HG03565 (cell line): Measurements from ENCODE around the gene FHIT.

Experiments used
- ATAC-seq: cut with Tn5 transposase; IDR thresholded peaks from one replicate; pipeline ENCODE4 v1.9.1; 2021; ENCODE audit warnings: mild to moderate bottlenecking, moderate library complexity; ENCODE audit not compliant: unreplicated experiment

The FHIT gene

DNA sequence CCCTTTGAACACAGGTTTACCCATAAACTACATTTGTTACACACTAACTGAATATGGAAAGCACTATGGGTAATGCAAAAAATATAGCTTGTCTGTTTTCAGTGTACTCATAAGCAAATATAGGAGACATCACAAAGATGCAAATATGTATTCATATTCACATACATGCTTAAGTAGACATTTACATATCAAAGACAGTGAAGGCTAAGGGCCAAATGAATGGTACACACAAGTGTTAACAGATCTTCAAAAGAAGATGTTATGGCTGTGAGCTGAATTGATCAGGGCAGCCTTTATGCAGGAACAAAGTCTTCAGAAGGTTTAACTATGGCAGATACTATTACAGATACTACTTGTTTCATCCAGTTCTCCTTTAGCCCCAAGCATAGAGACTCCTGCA is 384.1 kb downstream of the FHIT start:
- no peak for ATAC-seq

DNA sequence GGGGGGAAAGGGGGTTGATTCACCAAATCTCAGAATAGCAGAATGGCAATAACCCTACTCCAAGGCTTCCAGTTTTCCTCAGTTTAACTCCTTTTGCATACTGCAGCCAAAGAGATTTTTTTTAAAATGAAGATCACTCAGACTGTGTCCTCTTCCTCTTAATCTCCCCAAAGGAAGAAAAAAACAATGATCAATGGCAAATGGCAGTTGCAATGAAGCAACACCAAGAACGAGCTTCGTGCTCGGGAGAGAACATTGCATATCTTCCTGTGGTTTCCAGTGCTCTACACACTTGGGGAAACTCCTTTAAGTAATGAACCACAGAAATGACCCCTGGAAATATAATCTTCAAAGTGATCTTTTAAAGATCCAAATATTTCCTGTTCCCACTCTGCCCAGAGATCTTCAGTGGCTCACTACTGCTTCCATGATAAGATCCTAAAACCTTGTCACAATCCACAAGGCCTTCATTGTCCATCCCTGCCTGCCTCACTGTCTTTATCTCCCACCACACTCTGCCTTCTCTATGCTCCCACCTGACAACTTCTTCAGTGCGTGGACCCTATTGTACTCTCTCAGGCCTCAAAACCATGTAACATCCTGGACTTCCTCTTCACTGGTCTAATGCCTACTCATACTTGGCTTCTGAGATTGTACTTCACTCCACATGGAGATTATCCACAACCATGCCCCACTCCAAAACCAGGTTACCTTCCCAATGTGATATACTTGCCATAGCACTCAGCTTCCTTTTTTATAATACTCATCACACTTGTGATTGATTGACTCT is 394.8 kb downstream of the FHIT start:
- ATAC-seq, result no peak

DNA sequence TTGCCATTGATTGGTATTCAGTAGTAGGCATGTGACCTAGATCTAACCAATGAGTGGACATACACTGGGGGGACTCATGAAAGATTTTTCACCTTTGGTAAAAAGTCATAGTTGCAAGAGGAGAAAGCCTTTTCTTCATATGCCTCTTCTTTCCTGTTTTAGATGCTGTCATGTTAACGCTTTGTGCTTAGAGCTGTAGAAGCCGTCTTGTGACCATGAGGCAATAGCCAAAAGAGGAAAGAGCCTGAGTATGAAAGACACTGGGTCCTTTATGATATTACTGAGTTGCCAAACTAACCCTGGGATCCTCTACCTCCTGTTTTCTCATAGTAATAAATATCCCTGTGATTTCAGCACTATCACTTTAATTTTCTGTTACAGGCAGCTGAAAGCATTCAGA is 396.0 kb downstream of the FHIT start:
- no peak for ATAC-seq

DNA sequence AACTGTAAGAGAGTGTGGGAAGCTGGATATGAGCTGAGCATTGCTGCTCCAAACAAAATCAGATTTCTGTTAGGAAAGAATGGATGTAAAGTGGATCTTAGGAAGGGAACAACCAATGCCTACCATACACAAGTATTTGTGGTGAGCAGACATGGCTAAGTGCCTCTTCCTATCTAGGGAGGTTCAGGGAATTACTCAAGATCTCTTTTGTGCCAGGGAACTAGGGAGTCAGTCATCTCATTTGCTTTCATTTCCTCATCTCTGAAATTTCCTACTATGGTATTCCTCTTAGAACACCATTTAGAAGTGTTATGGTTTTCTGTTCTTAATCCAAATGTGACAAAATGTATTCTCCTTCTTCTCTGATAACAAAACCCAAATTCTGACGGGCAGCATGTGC is 396.5 kb downstream of the FHIT start:
- no peak for ATAC-seq

DNA sequence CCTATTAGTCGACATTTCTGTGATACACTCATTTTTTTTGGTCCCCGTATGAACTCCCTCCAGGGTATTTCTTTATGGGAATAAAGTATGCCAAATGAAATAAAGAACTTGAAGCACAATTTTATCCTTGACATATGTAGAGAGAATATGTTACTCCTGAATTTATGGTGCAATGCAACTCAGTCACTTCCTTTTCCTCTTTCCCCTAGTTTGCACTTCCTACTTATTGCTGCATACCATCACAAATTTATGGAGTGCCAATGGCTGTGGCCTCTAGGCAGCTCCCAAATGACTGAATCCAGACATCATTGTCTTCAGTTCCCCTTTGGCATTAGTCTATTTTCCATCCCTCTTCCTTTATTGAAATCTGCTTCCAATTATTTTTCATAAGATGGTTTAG is 403.5 kb downstream of the FHIT start:
- no peak for ATAC-seq

DNA sequence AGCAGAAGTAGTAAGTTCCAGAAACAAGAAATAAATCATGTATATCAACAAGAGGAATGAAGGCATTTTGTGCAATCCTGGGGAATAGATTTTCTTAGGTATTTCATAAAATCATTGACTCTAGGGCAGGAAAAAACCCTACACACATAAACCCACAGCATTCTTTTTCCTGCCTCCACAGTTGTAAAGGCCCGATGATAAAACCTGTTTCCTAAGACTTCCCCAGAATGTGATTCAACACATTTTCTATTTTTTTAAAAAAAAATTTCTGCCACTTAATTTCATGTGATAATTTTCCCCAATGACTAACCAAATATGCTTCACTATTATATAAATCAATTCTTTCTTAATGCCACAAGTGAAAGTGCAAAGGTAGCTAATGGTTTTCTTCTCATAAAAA is 407.0 kb downstream of the FHIT start:
- no peak for ATAC-seq

DNA sequence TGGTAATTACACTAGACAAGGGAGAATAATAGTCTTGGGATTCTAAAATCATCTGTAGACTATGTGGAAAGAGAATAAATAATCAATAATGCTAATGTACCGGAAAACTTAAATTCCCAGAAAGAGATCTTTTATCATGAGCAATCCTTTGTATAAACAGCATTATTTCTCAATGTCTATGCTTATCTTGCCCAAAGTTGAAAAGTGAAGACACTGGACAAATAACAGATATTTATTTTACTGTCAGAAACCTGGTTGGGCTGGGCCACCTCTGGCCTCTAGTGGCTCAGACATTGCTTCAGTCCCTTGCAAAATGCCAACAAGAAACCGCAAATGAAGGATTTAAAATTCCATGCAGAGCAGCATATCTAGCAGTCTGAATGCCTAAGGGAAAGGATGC is 409.9 kb downstream of the FHIT start:
- no peak for ATAC-seq

DNA sequence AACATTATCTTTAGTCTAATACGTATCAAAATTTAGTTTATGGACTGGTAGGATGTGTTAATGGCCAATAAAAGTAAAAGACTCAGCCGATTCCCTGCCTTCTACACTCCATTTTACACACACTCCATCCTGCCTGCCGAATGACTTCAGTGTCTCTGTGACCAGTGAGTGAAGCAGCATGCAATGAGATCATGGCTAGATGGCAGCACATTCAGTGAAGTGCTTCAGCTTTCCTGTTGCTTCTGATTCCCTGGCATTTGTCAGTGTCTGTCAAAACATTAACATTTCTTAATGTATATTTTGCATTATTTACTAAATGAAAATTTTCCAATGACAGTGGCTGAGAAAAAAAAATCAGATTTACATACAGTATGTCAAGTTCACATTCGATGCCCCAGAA is 412.0 kb downstream of the FHIT start:
- no peak for ATAC-seq

DNA sequence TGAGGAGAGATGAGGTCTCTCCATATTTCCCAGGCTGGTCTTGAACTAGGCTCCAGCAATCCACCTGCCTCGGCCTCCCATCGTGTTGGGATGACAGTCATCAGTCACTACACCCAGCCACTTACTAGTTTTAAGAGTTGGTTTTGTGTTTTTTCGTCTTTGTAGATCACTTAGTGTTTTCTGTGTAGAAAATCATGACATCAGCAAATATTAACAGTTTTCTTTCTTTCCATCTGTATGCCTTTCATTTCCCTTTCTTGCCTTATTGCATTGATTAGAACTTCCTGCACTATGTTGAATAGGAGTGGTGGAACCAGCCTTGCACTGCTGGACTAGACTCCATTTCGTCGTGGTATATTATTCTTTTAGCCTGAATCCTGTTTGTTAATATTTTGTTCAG is 415.5 kb downstream of the FHIT start:
- ATAC-seq, result no peak

DNA sequence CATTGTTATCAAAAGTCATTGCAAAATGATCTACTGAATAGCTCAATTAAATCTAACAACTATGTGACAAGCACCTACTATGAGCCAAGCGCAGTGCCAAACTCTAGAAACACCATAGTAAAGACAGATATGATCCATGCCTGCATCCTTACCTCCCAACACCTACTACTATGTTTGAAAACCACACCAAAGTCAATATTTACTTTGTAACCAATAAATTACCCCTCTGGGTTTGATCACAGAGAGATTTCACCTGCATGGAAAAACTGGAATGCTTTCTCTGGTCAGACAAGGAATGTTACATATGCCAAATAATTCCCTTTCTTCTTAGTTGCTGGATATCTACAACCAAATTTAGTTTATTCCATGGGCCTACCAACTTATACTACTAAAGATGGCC is 422.2 kb downstream of the FHIT start:
- ATAC-seq, result no peak

DNA sequence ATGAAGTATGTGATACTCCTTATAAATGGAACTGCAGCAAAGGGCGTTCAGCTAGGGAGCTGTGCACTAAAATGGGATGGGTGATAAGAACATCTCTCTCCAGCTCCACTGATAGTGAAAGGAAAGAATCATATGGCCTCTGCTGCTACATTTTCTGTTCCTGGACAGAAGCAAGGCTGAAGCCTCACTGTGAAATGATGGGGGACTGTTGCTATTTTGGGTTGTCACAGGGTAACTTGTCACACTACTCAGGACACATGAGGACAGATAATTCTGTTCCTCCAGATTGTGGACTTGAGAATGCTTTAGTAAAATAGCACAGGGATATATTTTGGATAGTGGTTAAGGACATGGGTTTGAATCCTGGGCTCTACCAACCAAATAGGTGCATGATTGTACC is 423.6 kb downstream of the FHIT start:
- ATAC-seq, result no peak

DNA sequence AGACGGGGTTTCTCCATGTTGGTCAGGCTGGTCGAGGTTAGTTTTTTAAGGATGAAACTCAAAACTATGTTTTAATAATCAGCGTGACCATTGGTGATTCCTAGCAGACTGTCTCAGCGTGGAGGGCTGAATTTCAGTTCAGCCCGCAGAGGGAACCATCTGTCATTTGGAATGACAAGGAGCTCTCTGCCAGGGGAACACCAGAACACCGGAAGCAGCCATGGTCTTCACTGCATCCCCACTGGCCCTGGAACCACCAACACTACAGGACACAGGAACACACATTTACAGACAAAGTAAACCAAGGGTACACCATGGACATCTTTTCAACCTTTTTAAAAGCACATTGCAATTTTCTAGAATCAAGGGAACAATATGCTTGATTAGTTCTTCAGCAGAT is 424.7 kb downstream of the FHIT start:
- no peak for ATAC-seq

DNA sequence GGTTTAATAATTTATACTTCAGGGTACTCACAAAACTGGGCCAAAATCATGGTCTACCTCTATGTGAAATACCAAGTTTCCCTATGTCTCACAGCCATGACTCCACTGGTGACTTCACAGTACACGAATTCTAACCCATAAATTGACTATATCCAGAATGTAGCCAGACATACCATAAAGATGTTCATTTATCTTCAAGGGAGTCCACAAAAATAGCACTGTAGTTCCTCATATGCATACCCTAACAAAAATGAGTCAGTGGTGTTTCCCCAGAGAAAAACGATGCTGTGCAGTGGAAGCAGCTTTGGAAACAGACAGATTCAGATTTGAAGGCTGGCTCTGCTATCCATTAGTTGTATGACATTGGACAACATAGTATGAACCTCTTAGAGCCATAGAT is 438.8 kb downstream of the FHIT start:
- ATAC-seq, result no peak

DNA sequence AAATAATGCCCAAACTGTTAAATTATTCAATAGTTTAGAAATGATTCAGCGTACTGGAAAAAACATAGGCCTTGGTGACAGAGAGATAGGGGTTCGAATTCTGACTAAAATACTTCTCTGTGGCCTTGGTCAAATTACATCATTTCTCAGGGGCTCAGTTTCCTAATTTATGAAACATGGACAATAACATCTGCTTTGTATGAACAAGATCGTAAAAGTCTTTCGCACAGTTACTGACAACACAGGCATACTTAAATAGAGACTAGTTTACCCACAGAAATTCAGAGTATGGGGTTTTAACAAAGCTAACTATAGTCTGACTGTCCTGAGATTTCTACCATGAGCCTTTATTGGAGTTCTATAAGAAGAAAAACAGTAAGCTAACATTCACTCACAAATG is 440.4 kb downstream of the FHIT start:
- no peak for ATAC-seq

DNA sequence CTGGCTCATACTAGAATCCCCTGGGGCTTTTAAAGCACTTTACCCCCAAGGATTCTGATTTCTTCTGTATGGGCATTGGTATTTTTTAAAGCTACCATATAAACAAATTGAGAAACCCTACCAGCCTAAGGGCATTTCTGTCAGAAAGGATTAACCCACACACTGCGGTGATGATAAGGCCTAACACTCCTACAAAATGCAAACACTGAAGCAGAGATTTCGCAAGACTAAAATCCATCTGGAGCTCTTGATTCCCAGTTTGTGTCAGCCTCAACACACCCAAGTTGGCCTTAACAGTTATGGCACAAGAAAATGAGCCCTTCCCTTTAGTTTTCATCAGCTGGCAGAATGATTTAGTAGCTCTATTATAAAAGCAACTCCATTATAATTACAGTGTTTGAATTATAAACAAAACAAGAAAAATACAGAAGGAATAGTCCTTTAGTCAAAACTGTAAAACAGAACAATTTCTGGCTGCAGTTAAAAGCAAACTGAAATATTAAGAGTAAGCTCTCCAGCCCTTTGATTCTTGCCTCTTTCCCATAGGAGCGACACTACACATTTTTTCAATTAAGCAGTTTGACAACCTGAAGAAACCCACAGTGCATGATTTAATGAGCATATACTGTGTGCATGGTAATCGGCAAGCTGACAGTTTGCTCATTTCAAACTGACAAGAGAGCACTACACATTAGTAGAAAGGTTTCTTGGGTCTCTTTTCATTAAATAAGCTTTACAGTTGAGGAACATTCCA is 441.2 kb downstream of the FHIT start:
- ATAC-seq, result no peak

DNA sequence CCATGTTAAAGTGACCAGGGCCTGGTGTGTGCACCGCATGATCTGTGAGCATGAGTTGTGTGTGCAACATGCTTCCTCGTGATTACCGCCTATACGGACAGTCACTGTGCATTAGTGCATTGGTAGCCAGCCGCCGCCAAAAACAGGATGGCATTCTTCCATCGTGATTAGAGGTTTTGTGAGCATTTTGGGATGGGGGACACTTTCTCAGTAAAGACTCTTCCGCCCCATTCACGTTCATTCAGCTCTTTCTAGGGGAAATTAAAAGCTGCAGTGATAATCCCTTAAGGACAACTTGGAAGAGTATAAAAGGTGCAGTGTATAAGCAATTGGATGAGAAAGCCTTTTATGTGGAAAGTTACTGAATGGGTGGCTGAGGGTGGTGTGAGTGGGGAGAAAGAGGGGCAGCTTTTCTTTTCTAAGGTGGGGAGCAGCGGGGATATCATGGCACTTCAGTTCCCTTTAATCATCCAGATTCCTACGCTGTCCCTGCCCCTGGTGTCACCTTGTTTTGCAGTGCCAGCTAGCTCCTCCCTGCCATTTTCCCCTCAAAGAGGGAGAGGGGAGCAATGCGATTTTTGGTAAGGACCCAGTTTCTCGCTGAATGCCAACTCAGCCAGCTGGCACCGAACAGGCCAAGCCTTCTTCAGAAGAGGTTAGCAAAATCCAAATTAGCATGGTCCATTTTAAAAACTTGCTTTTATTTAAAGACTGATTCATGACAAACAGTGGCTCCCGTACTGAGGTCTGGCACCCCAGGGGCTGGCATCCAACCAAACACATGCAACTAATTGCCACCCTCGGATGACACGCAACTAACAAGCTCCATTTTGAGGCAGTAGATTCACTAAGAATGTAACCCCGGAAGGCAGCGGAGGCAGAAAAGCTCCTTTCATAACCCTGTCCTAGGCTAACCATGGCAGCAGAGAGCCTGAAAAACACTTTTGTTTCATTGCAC is 447.8 kb downstream of the FHIT start:
- ATAC-seq, result no peak

DNA sequence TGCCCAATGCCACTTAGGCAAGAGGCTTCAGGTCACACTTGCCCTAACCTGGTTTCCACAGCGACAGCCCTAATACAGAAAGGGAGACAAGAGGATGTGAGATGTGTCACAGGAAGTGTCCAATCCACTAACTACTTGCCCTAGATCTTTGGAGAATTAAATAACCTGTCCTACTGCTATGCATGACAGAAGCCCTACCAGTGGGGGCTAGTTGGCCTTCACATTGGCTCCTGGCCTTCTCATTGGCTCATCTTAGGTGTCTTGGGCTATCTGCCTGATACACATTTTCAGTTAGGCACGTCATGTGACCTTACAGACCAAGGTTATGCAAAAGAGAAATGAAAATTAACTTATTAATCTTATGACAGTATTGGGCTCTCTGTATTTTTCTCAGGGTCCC is 449.9 kb downstream of the FHIT start:
- no peak for ATAC-seq

DNA sequence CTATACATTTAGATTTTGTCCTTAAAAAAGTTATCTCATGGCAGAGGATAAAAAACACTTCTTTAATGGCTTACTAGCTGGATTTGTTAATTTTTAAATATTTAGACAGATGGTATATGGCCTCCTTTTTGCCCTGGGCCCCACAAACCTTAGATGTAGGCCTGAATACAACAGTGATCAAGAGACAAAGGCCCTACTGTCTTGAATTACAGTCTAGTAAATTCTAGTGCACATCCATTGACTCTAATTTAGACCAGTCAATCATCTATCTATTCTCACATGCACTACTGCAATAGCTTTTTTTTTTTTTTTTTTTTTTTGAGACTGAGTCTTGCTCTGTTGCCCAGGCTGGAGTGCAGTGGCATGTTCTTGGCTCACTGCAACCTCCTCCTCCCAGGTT is 452.8 kb downstream of the FHIT start:
- no peak for ATAC-seq

DNA sequence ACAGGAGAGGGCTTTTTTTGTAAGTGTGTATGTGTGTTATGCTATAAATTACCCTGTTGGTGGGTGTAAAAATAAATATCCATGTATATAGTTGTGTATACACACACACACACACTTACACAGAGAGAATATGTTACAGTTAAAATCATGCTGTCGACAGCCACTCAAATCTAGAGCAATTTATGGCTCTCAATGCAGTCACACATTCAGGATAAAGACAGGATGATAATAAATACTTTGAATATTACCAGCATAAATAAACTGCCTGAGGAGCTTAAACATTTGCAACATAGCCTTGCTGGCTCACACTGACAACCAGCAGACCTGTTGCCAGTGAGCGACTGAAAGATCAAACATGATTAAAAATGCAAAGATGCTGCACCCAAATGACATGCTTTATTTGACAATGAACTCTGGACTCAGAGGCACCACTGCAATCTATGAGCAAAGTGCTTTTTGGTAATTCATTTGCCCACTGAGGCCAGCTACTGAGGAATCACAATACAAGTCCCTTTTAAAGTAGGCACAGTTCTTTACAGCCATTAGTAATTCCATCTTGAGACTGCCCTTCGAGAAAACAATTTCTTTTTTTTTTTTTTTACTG is 458.9 kb downstream of the FHIT start:
- ATAC-seq, result no peak

DNA sequence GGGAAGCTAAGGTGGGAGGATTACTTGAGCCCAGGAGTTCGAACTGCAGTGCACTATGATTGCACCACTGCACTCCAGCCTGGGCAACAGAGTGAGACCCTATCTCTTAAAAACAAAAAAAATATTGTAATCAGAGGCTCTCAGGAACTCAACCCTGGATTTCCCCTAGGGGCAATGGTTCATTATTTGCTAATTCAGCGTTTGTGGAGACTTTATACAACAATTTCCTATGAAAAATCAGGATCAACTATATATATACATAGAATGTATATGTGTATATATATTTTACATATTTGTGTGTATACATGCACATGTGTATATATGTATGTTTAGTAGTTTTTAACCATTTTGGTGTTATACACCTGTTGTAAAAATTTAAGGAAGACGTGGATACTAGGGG is 463.1 kb downstream of the FHIT start:
- no peak for ATAC-seq

DNA sequence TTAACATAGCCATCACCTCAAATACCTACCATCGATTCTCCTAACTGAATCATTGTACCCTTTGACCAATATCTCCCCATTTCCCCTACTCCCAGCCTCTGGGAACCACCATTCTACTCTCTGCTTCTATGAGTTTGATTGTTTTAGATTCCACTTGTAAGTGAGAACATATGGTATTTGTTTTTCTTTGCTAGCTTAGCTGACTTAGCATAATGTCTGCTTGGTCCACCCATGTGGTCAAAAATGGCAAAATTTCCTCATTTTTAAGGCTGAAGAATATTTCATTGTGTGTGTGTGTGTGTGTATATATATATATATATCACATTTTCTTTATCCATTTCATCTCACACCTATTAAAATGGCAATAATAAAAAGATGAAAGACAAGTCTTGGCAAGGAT is 469.3 kb downstream of the FHIT start:
- ATAC-seq, result no peak
